Measurements from ENCODE around the gene MMP21. TPM values are rescaled to one million over a fixed set of nuclear protein-coding genes. Genes with fewer than 3 reads are reported as not detected.

Gene MMP21, protein sequence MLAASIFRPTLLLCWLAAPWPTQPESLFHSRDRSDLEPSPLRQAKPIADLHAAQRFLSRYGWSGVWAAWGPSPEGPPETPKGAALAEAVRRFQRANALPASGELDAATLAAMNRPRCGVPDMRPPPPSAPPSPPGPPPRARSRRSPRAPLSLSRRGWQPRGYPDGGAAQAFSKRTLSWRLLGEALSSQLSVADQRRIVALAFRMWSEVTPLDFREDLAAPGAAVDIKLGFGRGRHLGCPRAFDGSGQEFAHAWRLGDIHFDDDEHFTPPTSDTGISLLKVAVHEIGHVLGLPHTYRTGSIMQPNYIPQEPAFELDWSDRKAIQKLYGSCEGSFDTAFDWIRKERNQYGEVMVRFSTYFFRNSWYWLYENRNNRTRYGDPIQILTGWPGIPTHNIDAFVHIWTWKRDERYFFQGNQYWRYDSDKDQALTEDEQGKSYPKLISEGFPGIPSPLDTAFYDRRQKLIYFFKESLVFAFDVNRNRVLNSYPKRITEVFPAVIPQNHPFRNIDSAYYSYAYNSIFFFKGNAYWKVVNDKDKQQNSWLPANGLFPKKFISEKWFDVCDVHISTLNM
- 0.24 TPM in 1 of 2 replicates, not detected in the other for total RNA-seq (2022)
- Bru-seq, nascent RNA = percentile 18 among the genes with signal in this experiment
- percentile 24 among the genes with signal in this experiment for BruChase-seq, experiment 1, labeled RNA remaining after a 6-hour chase
- percentile 13 among the genes with signal in this experiment for BruChase-seq, experiment 2, labeled RNA remaining after a 2-hour chase
- long read RNA-seq = 0 reads

GRCh38 chr10:125775491-125776106 is at the start of gene MMP21:
TSS of gene MMP21 (minus strand) at chr10:125775821. CDS start at chr10:125775821, 0 bp downstream.
- H3K4me1 Mint-ChIP-seq (ENCODE audit: low read depth, unreplicated experiment) = no peaks in the 10 kb centered on the region
- peaks cover 32% of the 10 kb centered on the region for H3K27me3 Mint-ChIP-seq (ENCODE audit: unreplicated experiment)
- H3K4me3 Mint-ChIP-seq (ENCODE audit: low read depth, unreplicated experiment) = no peak within 1 kb of the TSS
- CTCF ChIA-PET = no interaction called here
- BruUV-seq (replicated peaks) = no TSS peak
- TF ChIP-seq, protein P1, sequence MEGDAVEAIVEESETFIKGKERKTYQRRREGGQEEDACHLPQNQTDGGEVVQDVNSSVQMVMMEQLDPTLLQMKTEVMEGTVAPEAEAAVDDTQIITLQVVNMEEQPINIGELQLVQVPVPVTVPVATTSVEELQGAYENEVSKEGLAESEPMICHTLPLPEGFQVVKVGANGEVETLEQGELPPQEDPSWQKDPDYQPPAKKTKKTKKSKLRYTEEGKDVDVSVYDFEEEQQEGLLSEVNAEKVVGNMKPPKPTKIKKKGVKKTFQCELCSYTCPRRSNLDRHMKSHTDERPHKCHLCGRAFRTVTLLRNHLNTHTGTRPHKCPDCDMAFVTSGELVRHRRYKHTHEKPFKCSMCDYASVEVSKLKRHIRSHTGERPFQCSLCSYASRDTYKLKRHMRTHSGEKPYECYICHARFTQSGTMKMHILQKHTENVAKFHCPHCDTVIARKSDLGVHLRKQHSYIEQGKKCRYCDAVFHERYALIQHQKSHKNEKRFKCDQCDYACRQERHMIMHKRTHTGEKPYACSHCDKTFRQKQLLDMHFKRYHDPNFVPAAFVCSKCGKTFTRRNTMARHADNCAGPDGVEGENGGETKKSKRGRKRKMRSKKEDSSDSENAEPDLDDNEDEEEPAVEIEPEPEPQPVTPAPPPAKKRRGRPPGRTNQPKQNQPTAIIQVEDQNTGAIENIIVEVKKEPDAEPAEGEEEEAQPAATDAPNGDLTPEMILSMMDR (IDR thresholded peaks at IDR 0.05; ENCODE audit: unreplicated experiment) = no peak
- H3K36me3 Mint-ChIP-seq (ENCODE audit: insufficient read depth, unreplicated experiment) = no peaks in the 10 kb centered on the region
- no peak for DNase-seq
- peaks cover 3% of the 10 kb centered on the region for H3K9me3 Mint-ChIP-seq (ENCODE audit: low read depth, unreplicated experiment)
- peak within 1 kb of the TSS; percentile 3 for H3K27ac Mint-ChIP-seq (ENCODE audit: unreplicated experiment)
- intact Hi-C loops (cut with micrococcal nuclease; ENCODE audit: unreplicated experiment) = no loop called here

DNA sequence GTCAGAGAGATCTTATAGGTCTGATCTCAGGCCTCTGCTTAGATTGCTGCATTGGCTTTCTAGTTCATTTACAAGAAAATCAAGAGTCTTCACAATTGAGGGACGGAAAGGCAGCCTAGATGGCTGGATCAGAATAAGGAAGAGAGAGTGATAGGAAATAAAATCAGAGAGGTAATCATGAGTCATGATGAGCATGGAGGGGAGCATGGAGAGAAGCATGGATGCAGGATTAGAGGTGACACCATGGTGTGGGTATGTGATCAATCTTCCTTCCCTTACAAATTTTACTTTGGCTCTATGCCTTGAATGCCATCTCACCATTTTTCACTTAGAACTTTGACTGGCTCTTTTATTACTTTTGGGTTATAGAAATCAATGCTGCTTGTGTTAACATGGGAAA is 49.1 kb upstream of the MMP21 start:
- TF ChIP-seq, protein P1 (IDR thresholded peaks at IDR 0.05; ENCODE audit: unreplicated experiment) = no peak
- Mint-ChIP-seq H3K27me3 (ENCODE audit: unreplicated experiment) (no peaks in the 10 kb centered on the region), H3K27ac (ENCODE audit: unreplicated experiment) (no peak overlapping the region), H3K4me3 (ENCODE audit: low read depth, unreplicated experiment) (no peak overlapping the region), H3K36me3 (ENCODE audit: insufficient read depth, unreplicated experiment) (peaks cover 26% of the 10 kb centered on the region), H3K4me1 (ENCODE audit: low read depth, unreplicated experiment) (peaks cover 15% of the 10 kb centered on the region), H3K9me3 (ENCODE audit: low read depth, unreplicated experiment) (no peaks in the 10 kb centered on the region)
- BruUV-seq (replicated peaks) = no TSS peak
- intact Hi-C loops (cut with micrococcal nuclease; ENCODE audit: unreplicated experiment) = no loop called here
- CTCF ChIA-PET = no interaction called here
- DNase-seq = no peak

DNA sequence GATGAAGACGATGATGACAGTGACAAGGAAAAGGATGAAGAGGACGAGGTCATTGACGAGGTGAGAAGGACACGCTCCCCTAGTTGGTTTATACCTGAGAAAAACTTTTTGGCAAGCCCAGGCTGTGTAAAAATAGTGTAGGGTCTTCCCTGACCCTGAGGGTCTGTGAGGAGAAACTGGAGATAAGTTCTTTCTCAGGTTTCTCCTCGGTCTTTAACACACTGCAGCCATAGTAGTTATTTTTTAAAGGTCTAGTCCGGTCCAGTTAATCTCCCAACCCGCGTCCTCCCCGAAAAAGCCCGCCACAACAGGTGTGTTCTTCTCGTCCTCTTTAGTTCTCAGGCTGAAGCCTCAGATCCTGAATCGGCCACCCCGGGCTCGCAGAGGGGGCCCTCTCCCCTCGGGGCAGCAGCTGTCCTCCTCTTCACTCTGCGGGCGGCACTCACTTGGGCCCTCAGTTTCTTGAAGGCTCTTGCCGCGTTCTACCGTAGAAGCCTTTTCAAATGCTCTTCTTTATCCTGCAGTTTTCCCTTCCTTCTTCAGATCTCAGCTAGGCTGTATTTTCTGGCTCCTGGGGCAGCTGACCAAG is 48.1 kb upstream of the MMP21 start:
- Mint-ChIP-seq H3K4me3 (ENCODE audit: low read depth, unreplicated experiment) (no peak overlapping the region), H3K4me1 (ENCODE audit: low read depth, unreplicated experiment) (peaks cover 15% of the 10 kb centered on the region), H3K27ac (ENCODE audit: unreplicated experiment) (no peak overlapping the region), H3K27me3 (ENCODE audit: unreplicated experiment) (no peaks in the 10 kb centered on the region), H3K9me3 (ENCODE audit: low read depth, unreplicated experiment) (no peaks in the 10 kb centered on the region), H3K36me3 (ENCODE audit: insufficient read depth, unreplicated experiment) (peaks cover 19% of the 10 kb centered on the region)
- TF ChIP-seq, protein P1 (IDR thresholded peaks at IDR 0.05; ENCODE audit: unreplicated experiment) = no peak
- BruUV-seq (replicated peaks) = TSS peak; percentile 70
- no peak for DNase-seq
- intact Hi-C loops (cut with micrococcal nuclease; ENCODE audit: unreplicated experiment) = no loop called here
- CTCF ChIA-PET = no interaction called here

GRCh38 chr10:125822878-125823662 is 47.4 kb upstream of the MMP21 start, which contains the start of the genes BCCIP and UROS:
TSS of gene BCCIP (plus strand) at chr10:125823546. CDS start at chr10:125823558, 12 bp downstream.
TSS of gene UROS (minus strand) at chr10:125823258. CDS start at chr10:125816499, 6,759 bp downstream.
- no TSS peak for BruUV-seq (replicated peaks)
- Mint-ChIP-seq H3K36me3 (ENCODE audit: insufficient read depth, unreplicated experiment) (peaks cover 14% of the 10 kb centered on the region), H3K27ac (ENCODE audit: unreplicated experiment) (no peak within 1 kb of the TSS), H3K27me3 (ENCODE audit: unreplicated experiment) (no peaks in the 10 kb centered on the region), H3K9me3 (ENCODE audit: low read depth, unreplicated experiment) (no peaks in the 10 kb centered on the region), H3K4me1 (ENCODE audit: low read depth, unreplicated experiment) (peaks cover 11% of the 10 kb centered on the region), H3K4me3 (ENCODE audit: low read depth, unreplicated experiment) (no peak within 1 kb of the TSS)
- TF ChIP-seq, protein P1 (IDR thresholded peaks at IDR 0.05; ENCODE audit: unreplicated experiment) = no peak
- intact Hi-C loops (cut with micrococcal nuclease; ENCODE audit: unreplicated experiment) = no loop called here
- DNase-seq = peak; percentile 79
- CTCF ChIA-PET = no interaction called here
